Anterior cingulate cortex (tissue), 58 donors: ENCODE results near the gene ZNF383.
"Not testable (repeated sequence)": the region's sequence is repeated elsewhere in the genome, so short reads cannot be mapped to it uniquely, and the experiment has no call there.

Source experiments
- DNase-seq, 58 donors: peaks; one replicate each; lab custom pipeline; 2025; lab: John Stamatoyannopoulos, UW

Gene ZNF383

DNA sequence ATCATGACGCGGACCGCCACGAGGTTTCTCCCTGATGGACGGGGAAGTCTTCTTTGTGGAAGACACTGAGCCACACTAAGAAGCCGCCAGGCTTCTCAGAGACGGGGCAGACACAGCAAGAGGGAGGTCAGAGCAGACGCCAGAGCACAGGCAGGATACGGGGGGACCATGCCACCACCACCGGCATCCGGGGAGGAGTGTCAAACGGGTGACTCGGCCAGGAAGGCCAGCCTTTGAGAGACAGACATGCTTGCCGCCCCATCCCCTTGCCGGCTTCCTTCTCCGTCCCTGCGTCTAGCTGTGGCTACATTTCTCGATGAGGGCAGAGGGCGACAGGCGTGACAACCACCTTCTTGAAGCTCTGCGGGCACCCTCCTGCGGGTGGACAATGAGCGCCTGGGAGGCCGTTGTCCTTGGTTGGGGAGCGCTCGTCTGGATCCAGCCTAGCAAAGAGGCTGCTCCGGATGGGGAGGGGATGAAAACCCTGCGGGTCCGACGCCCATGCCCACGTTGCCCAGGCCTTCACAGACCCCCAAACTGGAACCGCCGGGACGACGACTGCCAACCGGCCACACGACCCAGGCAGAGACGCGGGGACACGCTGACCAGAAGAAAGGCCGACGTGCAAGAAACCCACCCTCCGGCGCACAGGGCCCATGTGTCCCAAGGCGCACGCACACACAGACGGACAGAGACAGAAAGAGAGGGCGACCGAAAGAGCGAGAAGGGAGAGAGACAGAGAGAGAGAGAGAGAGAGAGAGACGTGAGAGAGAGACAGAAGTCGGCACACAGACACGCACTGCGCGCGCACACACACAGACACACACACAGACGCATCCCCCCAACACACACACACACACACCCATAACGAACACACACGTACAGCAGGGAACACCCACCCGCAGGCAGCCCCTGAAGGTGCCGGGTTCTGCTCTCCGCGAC is 75.3 kb downstream of the ZNF383 start:
- not testable (repeated sequence) for DNase-seq

DNA sequence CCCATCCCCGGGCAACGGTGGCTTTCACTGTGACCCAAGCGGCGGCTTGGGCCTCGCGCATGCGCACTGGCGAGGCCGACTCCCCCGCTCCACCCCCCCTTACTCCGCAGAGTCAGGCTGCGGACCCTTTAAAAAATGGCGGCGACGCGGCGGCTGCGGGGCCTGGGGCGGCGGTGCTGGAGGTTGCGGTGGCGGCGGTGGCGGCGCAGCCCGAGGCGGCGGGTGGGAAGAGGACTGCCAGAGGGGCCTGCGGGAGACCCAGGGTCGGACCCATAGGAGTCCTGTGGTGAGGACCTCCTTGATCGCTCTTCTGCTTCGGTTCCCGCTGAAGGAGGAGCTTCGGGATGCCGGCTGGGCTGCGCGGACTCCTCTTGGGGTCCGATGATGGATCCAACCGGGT is 76.2 kb downstream of the ZNF383 start:
- DNase-seq, result not testable (repeated sequence)
